ENCODE data around the gene RPL18. TPM values are rescaled to one million over a fixed set of nuclear protein-coding genes. Genes with fewer than 3 reads are reported as not detected.
"Not testable (repeated sequence)": the region's sequence is repeated elsewhere in the genome, so short reads cannot be mapped to it uniquely, and the experiment has no call there.

The RPL18 gene
- total RNA-seq, 1 donor from 2014 or later, result 2,225 TPM

DNA sequence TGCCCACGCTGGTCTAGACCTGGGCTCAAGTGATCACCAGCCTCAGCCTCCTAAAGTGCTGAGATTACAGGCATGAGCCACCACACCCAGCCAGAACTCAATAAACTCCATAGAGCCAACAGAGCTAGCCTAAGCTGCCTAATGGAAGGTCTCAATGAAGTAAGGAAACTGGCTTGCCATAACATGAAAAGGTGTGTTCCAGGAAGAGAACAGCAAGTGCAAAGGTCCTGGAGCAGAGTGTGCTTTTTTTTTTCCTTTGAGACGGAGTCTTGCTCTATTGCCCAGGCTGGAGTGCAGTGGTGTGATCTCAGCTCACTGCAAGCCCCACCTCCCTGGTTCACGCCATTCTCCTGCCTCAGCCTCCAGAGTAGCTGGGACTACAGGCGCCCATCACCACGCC lies 38.9 kb upstream of the RPL18 start:
- not testable (repeated sequence) for H3K9me3 ChIP-seq (ENCODE audit: control insufficient read depth in 3 of 3, low read length in 3 of 3); H3K4me1 ChIP-seq (ENCODE audit: control insufficient read depth in 3 of 3, insufficient read depth in 3 of 3, low read length in 3 of 3); H3K4me3 ChIP-seq (ENCODE audit: low read length in 3 of 3); H3K36me3 ChIP-seq (ENCODE audit: control insufficient read depth in 3 of 3, insufficient read depth in 3 of 3, low read length in 3 of 3); H3K9ac ChIP-seq (ENCODE audit: low read depth in 1 of 3, low read length in 3 of 3); H3K27ac ChIP-seq (ENCODE audit: low read depth, low read length); H3K27me3 ChIP-seq (ENCODE audit: control insufficient read depth in 3 of 3, insufficient read depth in 3 of 3, low read length in 3 of 3)

DNA sequence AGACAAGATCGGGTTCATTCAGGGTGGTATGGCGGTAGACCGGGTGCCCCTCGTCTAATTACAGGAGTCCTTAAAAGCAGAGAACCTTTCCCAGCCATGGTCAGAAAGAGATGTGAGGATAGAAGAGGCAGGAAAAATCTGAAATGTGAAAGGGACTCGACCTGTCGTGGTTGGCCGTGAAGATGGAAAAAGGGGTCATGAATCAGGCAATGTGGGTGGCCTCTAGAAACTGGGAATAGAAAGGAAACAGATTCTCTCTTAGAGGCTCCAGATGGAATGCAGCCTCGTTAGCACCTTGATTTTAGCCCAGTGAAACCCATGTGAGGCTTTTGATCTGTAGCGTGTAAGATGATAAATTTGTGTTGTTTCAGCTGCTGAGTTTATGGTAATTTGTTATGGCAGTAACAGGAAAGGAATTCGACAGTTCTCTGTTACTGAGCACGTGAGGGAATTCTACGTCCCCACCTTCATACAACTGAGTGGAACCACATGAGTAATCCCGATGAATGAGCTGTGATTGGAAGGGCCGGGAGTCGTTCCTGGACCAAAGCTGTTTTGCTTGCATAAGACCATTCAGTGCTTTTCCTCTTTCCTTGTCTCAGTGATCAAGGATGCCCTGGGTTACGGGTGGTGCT lies 38.0 kb upstream of the RPL18 start:
- Histone ChIP-seq H3K9me3 (ENCODE audit: control insufficient read depth in 3 of 3, low read length in 3 of 3) (no peaks in the 10 kb centered on the region), H3K4me1 (ENCODE audit: control insufficient read depth in 3 of 3, insufficient read depth in 3 of 3, low read length in 3 of 3) (peaks cover 0 to 7% (median 6%) of the 10 kb centered on the region in 3 donors), H3K9ac (ENCODE audit: low read depth in 1 of 3, low read length in 3 of 3) (no peak overlapping the region), H3K27me3 (ENCODE audit: control insufficient read depth in 3 of 3, insufficient read depth in 3 of 3, low read length in 3 of 3) (no peaks in the 10 kb centered on the region), H3K4me3 (ENCODE audit: low read length in 3 of 3) (no peak overlapping the region), H3K27ac (ENCODE audit: low read depth, low read length) (no peak overlapping the region), H3K36me3 (ENCODE audit: control insufficient read depth in 3 of 3, insufficient read depth in 3 of 3, low read length in 3 of 3) (no peaks in the 10 kb centered on the region)

DNA sequence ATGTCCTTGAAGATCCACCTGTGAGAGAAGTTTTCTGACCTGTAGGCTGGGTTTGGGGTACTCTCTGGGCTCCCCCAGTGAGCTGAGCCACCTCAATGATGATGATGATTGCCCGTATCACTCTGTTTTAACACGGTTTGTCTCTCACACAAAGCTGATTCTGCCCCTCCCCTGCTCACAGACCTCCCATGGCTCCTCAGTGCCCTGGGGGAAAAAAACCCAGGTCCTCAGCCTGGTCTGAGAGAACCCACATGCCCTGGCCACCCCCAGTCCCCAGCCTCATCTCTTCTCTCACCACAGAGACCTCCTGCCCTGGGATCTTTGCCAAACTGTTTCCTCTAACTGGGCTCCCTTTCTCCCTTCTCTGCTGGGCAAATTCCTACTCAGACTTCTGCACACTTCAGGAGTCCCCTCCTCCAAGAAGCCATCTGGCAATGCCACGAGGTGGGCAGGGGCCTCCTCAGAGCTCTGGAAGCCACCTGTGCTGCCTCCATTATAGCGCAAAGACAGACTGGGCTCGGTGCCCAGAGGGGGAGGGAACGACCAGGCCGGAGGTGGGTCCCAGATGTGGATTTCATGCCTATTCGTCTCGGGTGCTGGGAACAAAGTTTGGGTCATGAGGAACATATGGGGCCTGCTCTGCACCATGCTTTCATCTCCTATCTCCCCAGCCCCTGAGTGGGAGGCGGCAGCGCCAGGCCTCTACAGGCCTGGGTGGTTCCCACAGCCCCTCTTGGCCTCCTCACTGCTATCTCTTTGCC lies 35.5 kb upstream of the RPL18 start:
- no peaks in the 10 kb centered on the region for H3K9me3 ChIP-seq (ENCODE audit: control insufficient read depth in 3 of 3, low read length in 3 of 3)
- no peaks in the 10 kb centered on the region for H3K36me3 ChIP-seq (ENCODE audit: control insufficient read depth in 3 of 3, insufficient read depth in 3 of 3, low read length in 3 of 3)
- no peak overlapping the region for H3K9ac ChIP-seq (ENCODE audit: low read depth in 1 of 3, low read length in 3 of 3)
- no peak overlapping the region for H3K27ac ChIP-seq (ENCODE audit: low read depth, low read length)
- H3K4me3 ChIP-seq (ENCODE audit: low read length in 3 of 3), result no peak overlapping the region
- no peaks in the 10 kb centered on the region for H3K27me3 ChIP-seq (ENCODE audit: control insufficient read depth in 3 of 3, insufficient read depth in 3 of 3, low read length in 3 of 3)
- H3K4me1 ChIP-seq (ENCODE audit: control insufficient read depth in 3 of 3, insufficient read depth in 3 of 3, low read length in 3 of 3), result no peaks in the 10 kb centered on the region

DNA sequence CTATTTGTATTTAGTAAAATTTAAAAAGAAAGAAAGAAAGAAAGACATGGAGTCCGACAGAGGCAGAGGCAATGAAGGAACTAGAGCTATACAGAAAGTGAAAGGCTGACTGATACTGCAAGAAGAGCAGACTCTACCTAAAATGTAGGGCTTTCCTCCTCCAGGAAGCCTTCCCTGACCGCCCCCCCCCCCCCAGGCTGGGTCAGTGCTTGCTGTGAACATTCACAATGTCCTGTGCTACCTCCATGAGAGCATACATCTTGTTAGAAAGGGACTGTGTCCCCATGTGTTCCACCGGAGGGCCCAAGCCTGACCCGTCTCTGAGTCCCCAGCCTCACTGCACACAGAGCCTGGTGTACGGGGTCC lies 32.7 kb upstream of the RPL18 start:
- Histone ChIP-seq H3K9ac (ENCODE audit: low read depth in 1 of 3, low read length in 3 of 3) (no peak overlapping the region), H3K4me3 (ENCODE audit: low read length in 3 of 3) (no peak overlapping the region), H3K27ac (ENCODE audit: low read depth, low read length) (no peak overlapping the region), H3K36me3 (ENCODE audit: control insufficient read depth in 3 of 3, insufficient read depth in 3 of 3, low read length in 3 of 3) (no peaks in the 10 kb centered on the region), H3K9me3 (ENCODE audit: control insufficient read depth in 3 of 3, low read length in 3 of 3) (no peaks in the 10 kb centered on the region), H3K4me1 (ENCODE audit: control insufficient read depth in 3 of 3, insufficient read depth in 3 of 3, low read length in 3 of 3) (no peaks in the 10 kb centered on the region), H3K27me3 (ENCODE audit: control insufficient read depth in 3 of 3, insufficient read depth in 3 of 3, low read length in 3 of 3) (no peaks in the 10 kb centered on the region)

DNA sequence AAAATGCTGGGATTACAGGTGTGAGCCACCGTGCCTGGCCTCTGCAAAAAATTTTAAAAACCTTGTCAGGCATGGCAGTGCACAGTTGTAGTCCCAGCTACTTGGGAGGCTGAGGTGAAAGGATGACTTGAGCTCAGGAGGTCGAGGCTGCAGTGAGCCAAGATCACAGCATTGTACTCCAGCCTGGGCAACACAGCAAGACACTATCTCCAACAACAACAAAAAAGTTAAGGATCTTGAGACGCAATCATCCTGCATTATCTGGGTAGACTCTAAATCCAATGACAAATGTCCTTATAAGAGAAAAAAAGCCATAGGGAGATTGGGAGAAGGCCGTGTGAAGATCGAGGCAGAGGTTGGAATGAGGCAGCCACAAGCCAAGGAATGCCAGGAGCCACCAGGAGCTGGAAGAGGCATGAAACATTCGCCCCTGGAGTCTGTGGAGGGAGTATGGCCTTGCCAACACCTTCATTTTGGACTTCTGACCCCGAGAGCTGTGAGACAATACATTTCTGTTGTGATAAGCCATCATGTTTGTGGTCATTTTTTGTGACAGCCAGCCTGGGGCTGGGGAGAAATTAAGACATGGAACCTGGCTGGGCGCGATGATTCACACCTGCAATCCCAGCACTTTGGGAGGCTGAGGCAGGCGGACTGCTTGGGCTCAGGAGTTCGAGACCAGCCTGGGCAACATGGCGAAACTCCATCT lies 32.1 kb upstream of the RPL18 start:
- H3K4me3 ChIP-seq (ENCODE audit: low read length in 3 of 3), result no peak overlapping the region
- no peak overlapping the region for H3K27ac ChIP-seq (ENCODE audit: low read depth, low read length)
- H3K9me3 ChIP-seq (ENCODE audit: control insufficient read depth in 3 of 3, low read length in 3 of 3), result no peaks in the 10 kb centered on the region
- no peaks in the 10 kb centered on the region for H3K27me3 ChIP-seq (ENCODE audit: control insufficient read depth in 3 of 3, insufficient read depth in 3 of 3, low read length in 3 of 3)
- H3K4me1 ChIP-seq (ENCODE audit: control insufficient read depth in 3 of 3, insufficient read depth in 3 of 3, low read length in 3 of 3), result peaks cover 0 to 3% (median under 1%) of the 10 kb centered on the region in 3 donors
- no peaks in the 10 kb centered on the region for H3K36me3 ChIP-seq (ENCODE audit: control insufficient read depth in 3 of 3, insufficient read depth in 3 of 3, low read length in 3 of 3)
- H3K9ac ChIP-seq (ENCODE audit: low read depth in 1 of 3, low read length in 3 of 3), result no peak overlapping the region

DNA sequence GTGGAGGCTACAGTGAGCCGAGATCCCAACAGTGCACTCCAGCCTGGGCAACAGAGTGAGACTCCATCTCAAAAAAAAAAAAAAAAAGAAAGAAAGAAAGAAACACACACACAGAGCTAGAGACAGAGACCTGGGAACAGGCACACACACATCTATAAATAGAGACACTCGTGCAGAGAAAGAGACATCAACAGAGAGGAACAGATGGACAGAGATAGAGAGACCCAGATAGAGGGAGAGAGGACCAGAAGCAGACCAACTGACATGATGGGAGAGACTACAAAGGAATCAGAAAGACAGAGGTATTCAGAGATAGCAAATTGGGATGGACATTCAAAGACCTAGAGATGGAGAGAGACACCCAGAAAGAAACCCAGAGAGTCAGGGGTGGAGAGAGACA lies 29.2 kb upstream of the RPL18 start:
- H3K4me3 ChIP-seq (ENCODE audit: low read length in 3 of 3), result no peak overlapping the region

DNA sequence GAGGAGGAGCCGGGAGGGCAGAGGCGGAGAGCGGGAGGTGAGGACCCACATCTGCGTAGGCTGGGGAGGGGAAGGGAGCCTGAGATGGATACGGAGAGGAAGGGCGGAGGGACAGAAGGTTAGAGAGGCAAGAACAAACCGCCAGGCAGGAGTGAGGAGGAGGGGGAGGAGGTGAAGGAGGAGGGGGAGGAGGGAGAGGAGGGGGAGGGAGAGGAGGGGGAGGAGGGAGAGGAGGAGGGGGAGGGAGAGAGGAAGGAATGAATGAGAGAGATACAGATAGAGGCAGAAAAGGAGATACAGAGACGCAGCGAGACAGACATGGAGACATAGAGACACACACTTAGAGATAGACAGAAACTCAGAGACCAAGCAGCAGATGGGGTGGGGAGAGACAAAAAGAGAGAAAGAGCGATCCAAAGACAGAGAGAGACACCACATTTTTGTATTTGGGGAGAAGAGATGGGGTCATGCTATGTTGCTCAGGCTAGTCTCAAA lies 27.8 kb upstream of the RPL18 start:
- no peak overlapping the region for H3K27ac ChIP-seq (ENCODE audit: low read depth, low read length)
- peaks cover 14 to 19% (median 16%) of the 10 kb centered on the region in 3 donors for H3K4me1 ChIP-seq (ENCODE audit: control insufficient read depth in 3 of 3, insufficient read depth in 3 of 3, low read length in 3 of 3)
- H3K9me3 ChIP-seq (ENCODE audit: control insufficient read depth in 3 of 3, low read length in 3 of 3), result no peaks in the 10 kb centered on the region

More for the DNA sequence above, 29.2 kb upstream of the RPL18 start:
- H3K27me3 ChIP-seq (ENCODE audit: control insufficient read depth in 3 of 3, insufficient read depth in 3 of 3, low read length in 3 of 3), result no peaks in the 10 kb centered on the region
- H3K4me1 ChIP-seq (ENCODE audit: control insufficient read depth in 3 of 3, insufficient read depth in 3 of 3, low read length in 3 of 3), result peaks cover 14 to 19% (median 16%) of the 10 kb centered on the region in 3 donors
- H3K9me3 ChIP-seq (ENCODE audit: control insufficient read depth in 3 of 3, low read length in 3 of 3), result no peaks in the 10 kb centered on the region
- no peak overlapping the region for H3K9ac ChIP-seq (ENCODE audit: low read depth in 1 of 3, low read length in 3 of 3)
- H3K27ac ChIP-seq (ENCODE audit: low read depth, low read length), result no peak overlapping the region
- H3K36me3 ChIP-seq (ENCODE audit: control insufficient read depth in 3 of 3, insufficient read depth in 3 of 3, low read length in 3 of 3), result no peaks in the 10 kb centered on the region

DNA sequence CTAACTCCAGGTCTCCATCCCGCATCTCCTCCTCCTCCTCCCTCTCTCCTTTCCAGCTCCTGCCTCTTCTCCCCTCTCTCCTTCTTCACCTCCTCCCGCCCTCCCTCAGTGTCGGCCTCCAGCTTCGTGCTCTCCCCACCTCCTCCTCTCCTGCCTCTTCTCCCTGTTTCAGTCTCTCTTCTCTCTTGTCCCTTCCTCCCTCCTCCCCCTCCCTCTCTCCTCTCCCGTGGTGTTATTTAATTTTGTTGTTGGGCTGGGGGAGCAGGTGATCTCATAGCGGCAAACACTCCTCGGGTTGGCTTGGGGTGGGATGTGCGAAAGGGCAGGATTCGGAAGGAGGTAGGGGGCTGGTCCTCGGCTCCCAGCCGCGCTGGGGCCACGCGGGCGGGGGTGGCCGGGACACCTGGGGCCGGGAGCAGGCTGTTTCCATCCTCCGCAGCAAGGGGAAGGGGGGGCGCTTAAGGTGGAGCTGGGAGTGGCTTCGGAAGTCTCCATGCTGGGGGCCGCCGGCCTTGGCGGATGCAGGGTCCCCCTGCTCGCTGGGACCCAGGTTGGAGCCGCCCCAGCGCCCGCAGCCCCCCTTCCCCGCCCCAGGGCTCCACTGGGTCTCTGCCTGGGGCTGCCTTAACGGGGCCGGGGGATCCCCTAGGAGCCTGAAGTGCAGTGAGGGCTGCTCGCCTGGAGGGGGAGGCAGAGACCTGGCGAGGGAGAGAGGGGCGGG lies 27.2 kb upstream of the RPL18 start, which contains the start of gene CA11:
CA11 (minus strand) TSS at position 187 of the 721 bp plus-strand sequence. CDS start 555 bp downstream, outside the sequence.
- Histone ChIP-seq H3K9me3 (ENCODE audit: control insufficient read depth in 3 of 3, low read length in 3 of 3) (no peaks in the 10 kb centered on the region), H3K27me3 (ENCODE audit: control insufficient read depth in 3 of 3, insufficient read depth in 3 of 3, low read length in 3 of 3) (no peaks in the 10 kb centered on the region), H3K36me3 (ENCODE audit: control insufficient read depth in 3 of 3, insufficient read depth in 3 of 3, low read length in 3 of 3) (no peaks in the 10 kb centered on the region), H3K9ac (ENCODE audit: low read depth in 1 of 3, low read length in 3 of 3) (peak within 1 kb of the TSS; percentile 69 to 82 (median 76)), H3K4me1 (ENCODE audit: control insufficient read depth in 3 of 3, insufficient read depth in 3 of 3, low read length in 3 of 3) (peaks cover 14 to 19% (median 16%) of the 10 kb centered on the region in 3 donors), H3K27ac (ENCODE audit: low read depth, low read length) (peak within 1 kb of the TSS; percentile 68), H3K4me3 (ENCODE audit: low read length in 3 of 3) (peak within 1 kb of the TSS; percentile 72 to 74 (median 73))

More for the DNA sequence above, 27.8 kb upstream of the RPL18 start:
- Histone ChIP-seq H3K4me3 (ENCODE audit: low read length in 3 of 3) (peak overlapping the region in 2 of 3 donors; percentile 72 to 73), H3K27me3 (ENCODE audit: control insufficient read depth in 3 of 3, insufficient read depth in 3 of 3, low read length in 3 of 3) (no peaks in the 10 kb centered on the region), H3K9ac (ENCODE audit: low read depth in 1 of 3, low read length in 3 of 3) (peak overlapping the region in 2 of 3 donors; percentile 76 to 82), H3K36me3 (ENCODE audit: control insufficient read depth in 3 of 3, insufficient read depth in 3 of 3, low read length in 3 of 3) (no peaks in the 10 kb centered on the region)

DNA sequence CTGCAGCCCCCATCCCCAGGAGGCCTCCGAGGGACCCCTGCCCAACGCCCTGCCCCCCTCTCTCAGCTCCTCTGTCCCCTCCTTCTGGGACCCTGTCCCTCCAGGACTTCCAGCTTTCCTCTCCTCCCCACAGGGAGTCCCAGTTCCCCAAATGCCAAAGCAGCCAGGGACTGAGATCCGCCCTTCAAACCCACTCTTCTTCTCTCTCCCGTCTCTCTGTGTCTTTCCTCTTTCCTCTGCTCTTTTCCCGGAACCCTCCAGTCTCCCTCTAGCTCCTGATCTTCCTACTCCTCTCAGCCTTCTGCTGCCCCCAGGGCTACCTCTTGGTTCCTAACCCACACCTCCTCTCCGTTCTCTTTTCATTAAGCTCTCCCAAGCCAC lies 26.6 kb upstream of the RPL18 start:
- Histone ChIP-seq H3K4me3 (ENCODE audit: low read length in 3 of 3) (peak overlapping the region; percentile 72 to 74 (median 73)), H3K4me1 (ENCODE audit: control insufficient read depth in 3 of 3, insufficient read depth in 3 of 3, low read length in 3 of 3) (peaks cover 14 to 19% (median 16%) of the 10 kb centered on the region in 3 donors), H3K9ac (ENCODE audit: low read depth in 1 of 3, low read length in 3 of 3) (peak overlapping the region; percentile 69 to 82 (median 76)), H3K36me3 (ENCODE audit: control insufficient read depth in 3 of 3, insufficient read depth in 3 of 3, low read length in 3 of 3) (no peaks in the 10 kb centered on the region), H3K9me3 (ENCODE audit: control insufficient read depth in 3 of 3, low read length in 3 of 3) (no peaks in the 10 kb centered on the region), H3K27me3 (ENCODE audit: control insufficient read depth in 3 of 3, insufficient read depth in 3 of 3, low read length in 3 of 3) (no peaks in the 10 kb centered on the region), H3K27ac (ENCODE audit: low read depth, low read length) (peak overlapping the region; percentile 68)

Measured in skeletal muscle tissue (tissue), 4 donors.